ENCODE data around the gene EPN1.

Gene EPN1

DNA sequence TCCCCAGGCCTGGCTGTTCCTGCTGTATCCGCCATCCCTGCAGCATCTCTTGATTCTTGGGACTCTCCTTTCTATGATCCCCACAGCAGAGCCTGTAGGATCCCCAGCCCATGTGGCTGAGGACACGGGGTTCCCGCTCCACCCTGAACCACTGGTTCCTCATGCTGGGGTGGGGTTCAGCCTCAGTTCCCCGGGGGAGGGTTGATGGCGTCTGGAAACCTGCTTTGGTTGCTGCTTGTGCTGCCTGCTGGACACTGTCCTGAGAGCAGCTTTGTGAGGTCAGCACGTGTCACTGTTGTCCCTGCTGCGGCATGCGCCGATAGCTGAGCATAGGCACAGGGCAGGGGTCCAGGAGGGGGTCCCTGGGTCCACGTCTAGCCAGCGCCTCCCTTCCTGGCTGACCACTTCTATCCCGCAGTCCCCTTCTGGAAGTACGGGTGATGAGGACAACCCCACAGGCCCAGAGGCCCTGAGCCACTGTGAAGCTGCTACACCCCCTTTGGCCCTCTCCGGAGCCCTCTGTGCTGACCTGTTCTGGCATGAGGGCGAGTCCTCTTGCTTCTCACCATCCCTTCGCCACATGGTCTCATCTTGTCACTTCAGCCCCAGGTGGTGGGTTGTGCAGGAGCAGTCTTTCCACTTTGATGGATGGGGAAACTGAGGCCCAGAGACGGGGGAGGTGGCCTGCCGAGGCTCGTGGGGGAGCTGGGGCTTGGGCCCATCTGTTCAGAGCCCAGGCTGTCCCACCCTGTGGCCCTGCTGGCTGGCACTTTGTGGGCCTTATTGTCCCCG lies 5.5 kb downstream of the EPN1 start:
- no peak for DNase-seq

- no peak for DNase-seq
Observed at GRCh38 chr19:55681131-55682092, 6.4 kb downstream of the EPN1 start.

DNA sequence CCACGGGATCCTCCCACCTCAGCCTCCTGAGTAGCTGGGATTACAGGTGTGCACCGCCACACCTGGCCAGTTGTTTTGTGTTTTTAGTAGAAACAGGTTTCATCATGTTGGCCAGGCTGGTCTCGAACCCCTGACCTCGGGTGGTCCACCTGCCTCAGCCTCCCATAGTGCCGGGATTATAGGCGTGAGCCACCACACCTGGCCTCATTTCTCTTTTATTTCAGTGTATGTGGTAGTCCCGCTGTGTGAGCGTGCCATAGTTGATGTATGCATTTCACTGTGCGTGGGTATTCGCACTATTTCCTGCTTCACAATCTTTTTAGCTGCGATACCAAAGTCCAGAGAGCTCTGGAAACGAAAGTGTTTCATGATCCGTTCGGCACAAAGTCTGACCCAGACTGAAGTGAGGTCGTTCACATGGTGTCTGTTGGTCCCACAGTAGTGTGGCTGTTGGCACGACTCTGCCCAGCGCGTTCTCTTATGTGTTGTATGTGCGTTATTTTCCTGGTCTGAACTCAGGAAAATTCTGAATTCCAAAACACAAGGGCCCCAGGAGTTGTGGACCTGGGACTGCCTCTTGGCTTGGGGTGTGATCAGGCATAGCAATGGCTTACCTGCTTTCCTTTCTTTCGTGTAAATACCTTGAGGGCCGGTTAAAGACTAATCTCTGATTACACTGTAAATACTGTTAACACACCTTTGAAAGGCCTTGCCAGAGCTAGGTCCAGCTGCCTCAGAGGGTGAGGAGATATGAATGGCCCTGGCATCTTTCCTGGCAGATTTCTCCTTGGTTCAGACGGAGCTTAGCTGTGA lies 8.6 kb downstream of the EPN1 start:
- DNase-seq, result no peak

- no peak for DNase-seq
Observed at GRCh38 chr19:55684946-55685681, 10.1 kb downstream of the EPN1 start.

GRCh38 chr19:55685776-55686175 lies 10.8 kb downstream of the EPN1 start:
- no peak for DNase-seq

GRCh38 chr19:55686311-55687050 lies 11.5 kb downstream of the EPN1 start:
- no peak for DNase-seq

DNA sequence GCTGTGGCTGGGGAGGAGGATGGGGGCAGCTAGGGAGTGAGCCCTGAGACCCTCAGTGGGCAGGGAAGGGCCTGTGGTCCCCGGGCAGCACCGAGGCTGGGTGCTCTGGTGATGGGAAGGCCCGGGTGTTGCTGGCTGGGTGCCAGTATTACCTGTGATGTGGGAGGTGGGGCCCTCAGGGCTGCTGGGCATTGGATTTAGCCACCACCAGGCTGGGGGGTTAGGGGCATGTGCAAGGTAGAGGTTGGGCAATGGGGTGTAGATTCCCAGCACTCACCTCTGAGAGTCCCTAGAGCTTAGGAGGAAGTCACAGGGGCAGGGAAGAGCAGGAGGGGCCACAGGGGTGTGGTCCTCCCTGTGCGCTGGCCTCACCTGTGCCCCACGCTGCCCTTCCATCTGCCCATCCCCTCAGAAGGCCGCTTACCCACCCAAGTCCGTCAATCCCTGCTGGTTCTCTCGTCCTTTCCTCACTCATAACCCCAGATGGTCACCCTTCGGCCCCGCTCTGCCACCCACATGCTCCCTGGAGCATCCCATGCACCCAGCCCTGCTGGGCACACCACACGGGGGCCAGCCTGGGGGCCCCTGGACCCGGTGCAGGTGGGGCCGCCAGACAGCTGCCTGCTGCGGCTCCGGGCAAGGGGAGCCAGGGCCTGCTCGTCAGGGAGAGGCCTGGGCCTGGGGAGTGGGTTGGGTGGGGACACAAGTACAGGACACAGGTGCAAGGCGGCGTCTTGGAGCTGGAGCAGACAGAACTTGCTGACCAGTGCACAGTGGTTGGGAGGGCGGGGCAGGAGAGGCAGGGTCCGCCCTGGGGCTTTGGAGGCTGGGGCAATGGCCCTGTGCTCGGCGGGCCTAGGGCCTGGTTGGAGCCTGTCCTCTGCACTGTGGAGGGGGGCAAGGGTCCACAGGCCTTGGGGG lies 12.5 kb downstream of the EPN1 start:
- DNase-seq, result no peak

- no peak for DNase-seq
Observed at GRCh38 chr19:55688422-55689218, 13.6 kb downstream of the EPN1 start.

- no peak for DNase-seq
Observed at GRCh38 chr19:55689411-55690108, 14.5 kb downstream of the EPN1 start.

GRCh38 chr19:55690109-55690768 lies 15.2 kb downstream of the EPN1 start:
- no peak for DNase-seq

DNA sequence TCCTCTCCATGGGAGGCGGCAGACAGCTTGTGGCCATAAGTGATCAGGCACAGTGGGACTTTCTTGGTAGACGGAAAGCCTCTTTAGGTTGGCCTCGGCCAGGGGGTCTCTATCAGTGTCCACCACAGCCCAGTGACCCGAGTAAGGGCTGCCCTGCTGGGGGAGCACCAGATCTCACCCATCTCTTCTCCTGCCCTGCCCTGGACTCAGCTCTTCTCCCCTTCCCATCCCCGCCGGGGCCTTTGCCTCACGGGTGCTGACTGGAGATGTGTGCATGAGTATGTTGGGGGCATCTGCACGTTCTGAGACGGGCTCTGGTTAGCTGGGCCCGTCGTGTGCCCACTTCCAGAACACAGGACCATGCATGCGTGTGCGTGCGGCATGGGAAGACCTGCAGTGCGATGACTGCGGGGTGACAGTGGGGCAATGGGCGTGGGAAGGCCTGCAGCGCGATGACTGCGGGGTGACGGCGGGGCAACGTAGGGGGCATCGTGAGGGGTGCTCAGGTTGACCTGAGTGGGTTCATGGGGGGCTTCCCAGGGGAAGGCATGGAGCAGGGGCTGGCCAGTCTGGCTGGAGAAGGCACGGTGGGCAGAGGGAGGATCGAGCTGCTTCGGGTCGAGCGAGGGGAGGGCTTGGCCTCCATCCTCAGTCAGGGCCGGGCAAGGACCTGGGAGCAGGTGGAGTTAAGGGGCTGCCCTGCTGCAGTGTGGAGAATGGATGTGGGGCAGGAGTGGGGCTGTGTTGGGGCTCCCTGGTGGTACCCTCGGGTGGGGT lies 15.9 kb downstream of the EPN1 start:
- DNase-seq, result no peak

DNA sequence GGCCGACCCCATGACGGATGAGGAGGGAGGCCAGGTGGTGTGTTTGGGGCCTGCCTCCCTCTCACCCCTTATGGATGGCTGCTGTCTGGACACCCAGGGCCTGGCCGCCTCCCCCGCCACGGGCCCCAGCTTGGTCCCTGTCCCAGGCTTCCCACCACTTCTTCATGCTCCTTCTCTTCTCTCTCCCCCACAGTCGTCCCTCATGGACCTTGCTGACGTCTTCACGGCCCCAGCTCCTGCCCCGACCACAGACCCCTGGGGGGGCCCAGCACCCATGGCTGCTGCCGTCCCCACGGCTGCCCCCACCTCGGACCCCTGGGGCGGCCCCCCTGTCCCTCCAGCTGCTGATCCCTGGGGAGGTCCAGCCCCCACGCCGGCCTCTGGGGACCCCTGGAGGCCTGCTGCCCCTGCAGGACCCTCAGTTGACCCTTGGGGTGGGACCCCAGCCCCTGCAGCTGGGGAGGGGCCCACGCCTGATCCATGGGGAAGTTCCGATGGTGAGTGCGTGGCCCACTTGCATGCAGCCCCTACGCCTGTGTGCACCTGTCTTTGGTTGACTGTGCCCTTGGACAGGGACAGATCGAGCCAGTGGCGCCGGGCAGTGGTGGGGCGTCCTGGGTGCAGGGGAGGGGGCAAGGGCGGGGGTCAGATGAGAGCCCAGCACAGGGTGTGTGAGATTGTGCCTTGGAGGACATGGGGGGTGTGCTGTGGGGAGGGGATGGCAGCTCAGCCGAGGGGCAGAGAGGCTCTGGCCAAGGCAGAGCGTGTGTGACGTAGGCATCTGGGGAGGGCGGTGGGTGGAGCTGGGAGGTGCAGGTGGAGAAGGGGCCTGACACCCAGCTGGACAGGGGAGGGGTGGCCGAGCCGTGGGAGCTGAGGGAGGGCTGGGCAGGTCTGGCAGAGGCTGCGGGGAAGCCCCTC lies 16.8 kb downstream of the EPN1 start:
- no peak for DNase-seq

DNA sequence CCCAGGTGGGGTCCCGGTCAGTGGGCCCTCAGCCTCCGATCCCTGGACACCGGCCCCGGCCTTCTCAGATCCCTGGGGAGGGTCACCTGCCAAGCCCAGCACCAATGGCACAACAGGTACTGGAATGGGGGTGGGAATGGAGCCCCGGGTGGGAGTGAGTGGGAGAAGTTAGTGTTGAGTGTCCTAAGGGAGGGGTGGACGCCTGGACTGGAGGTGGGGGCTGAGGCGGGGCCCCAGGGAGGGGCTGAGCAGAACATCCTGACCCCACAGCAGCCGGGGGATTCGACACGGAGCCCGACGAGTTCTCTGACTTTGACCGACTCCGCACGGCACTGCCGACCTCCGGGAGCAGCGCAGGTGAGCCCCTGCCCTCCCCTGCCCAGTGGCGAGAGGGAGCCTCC lies 17.7 kb downstream of the EPN1 start:
- no peak for DNase-seq

DNA sequence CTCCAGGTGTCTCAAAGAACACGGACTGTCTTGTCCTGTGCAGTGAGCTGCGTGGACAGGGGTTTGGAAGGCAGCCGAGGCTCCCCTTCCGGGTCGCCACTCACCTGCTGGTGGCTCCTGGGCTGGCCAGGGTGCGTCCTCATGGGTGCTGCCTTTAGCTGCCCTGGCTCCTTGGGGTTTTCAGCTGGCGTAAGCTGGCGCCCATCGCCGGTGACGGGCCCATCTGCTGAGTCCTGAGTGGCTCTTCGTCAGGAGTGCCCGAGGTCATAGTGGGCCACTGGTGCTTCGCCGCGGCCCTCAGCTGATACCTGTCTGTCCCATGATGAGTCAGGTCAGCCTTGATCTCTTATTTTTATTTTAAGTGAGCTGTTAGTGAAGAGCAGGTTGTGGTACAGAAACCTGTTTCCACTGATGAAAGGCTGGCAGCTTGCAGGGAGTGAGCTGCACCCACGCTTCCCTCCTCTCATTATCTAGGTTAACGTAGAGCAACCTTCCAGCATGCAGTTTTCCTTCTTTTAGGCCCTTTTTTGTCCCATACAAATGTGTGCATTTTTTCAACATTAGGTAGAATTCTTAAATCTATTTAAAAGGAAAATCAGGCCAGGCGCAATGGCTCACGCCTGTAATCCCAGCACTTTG lies 18.4 kb downstream of the EPN1 start:
- DNase-seq, result no peak

GRCh38 chr19:55694241-55694655 lies 19.2 kb downstream of the EPN1 start:
- DNase-seq, result no peak

Data from suppressor macrophage treated with lipopolysaccharide for 1 hour (primary cell).